Activated T-helper 2 cell treated with anti-CD3 and anti-CD28 coated beads, Interferon-gamma antibody, Interleukin-2, Interleukin-4, amounts not matched to agents 10 μg/mL and 5 μg/mL and 100 μg/mL, durations not matched to agents 14 hours and 24 hours and 36 hours (primary cell): ENCODE results near the gene U2AF2. TPM values are rescaled to one million over a fixed set of nuclear protein-coding genes. Genes with fewer than 3 reads are reported as not detected.

Source experiments
- DNase-seq: peaks from one replicate; pipeline ENCODE4 v3.0.0; 2021; ENCODE audit warnings: low spot score
- H3K27ac Mint-ChIP-seq: one replicate; pipeline ENCODE4 v1.8.0; 2021; ENCODE audit warnings: mixed read lengths
- H3K27me3 Mint-ChIP-seq: one replicate; pipeline ENCODE4 v1.8.0; 2021; ENCODE audit warnings: low read depth, mixed read lengths
- H3K36me3 Mint-ChIP-seq: one replicate; pipeline ENCODE4 v1.8.0; 2021; ENCODE audit warnings: low read depth, mixed read lengths
- H3K4me1 Mint-ChIP-seq: one replicate; pipeline ENCODE4 v1.8.0; 2021; ENCODE audit warnings: low read depth, mixed read lengths
- H3K4me3 Mint-ChIP-seq: one replicate; pipeline ENCODE4 v1.8.0; 2021; ENCODE audit warnings: low read depth, mild to moderate bottlenecking, moderate library complexity, mixed read lengths
- H3K9me3 Mint-ChIP-seq: one replicate; pipeline ENCODE4 v1.8.0; 2021; ENCODE audit warnings: mixed read lengths
- intact Hi-C: fragments of 100-400 bp; cut with micrococcal nuclease; formaldehyde crosslinking; loops from one replicate; pipeline ENCODE4 v1.15.1; 2023
- total RNA-seq: library from RNA; stranded (reverse); gene quantifications from 2 replicates; pipeline ENCODE4 v1.2.3, GENCODE V29; 2022

U2AF2 gene
- total RNA-seq, 1 donor from 2014 or later: 351 TPM

DNA sequence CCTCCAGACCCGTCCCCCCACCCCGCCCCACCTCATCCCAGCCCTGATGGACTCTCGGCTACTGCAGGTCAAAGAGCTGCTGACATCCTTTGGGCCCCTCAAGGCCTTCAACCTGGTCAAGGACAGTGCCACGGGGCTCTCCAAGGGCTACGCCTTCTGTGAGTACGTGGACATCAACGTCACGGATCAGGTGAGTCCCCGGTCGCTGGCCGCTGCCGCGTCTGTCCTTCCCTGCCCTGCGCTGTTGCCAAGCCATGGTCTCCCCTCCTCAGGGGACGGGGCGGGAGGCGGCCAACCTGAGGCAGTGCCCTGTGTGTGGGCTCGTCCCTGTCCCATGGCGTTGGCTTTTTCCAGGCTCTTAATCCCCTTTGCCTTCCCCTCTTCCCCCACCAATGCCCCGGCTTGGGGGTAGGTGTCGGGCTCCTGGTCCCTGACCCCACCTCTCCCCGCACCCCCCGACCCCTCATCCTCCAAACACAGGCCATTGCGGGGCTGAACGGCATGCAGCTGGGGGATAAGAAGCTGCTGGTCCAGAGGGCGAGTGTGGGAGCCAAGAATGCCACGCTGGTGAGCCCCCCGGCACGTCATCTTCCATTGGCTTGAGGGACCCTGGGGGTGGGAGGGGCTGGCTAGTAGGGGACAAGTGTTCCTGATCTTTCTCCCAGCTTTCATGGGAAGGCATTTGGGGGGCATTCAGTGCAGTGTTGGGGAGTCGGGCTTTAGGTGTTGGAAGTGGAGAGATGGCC, 13.9 kb downstream of the U2AF2 start:
- intact Hi-C loops: no loop called here
- Mint-ChIP-seq H3K27me3 (no peaks in the 10 kb centered on the region), H3K27ac (no peak overlapping the region), H3K9me3 (no peaks in the 10 kb centered on the region), H3K4me3 (no peak overlapping the region), H3K4me1 (peaks cover 3% of the 10 kb centered on the region), H3K36me3 (peaks cover 83% of the 10 kb centered on the region)
- no peak for DNase-seq

DNA sequence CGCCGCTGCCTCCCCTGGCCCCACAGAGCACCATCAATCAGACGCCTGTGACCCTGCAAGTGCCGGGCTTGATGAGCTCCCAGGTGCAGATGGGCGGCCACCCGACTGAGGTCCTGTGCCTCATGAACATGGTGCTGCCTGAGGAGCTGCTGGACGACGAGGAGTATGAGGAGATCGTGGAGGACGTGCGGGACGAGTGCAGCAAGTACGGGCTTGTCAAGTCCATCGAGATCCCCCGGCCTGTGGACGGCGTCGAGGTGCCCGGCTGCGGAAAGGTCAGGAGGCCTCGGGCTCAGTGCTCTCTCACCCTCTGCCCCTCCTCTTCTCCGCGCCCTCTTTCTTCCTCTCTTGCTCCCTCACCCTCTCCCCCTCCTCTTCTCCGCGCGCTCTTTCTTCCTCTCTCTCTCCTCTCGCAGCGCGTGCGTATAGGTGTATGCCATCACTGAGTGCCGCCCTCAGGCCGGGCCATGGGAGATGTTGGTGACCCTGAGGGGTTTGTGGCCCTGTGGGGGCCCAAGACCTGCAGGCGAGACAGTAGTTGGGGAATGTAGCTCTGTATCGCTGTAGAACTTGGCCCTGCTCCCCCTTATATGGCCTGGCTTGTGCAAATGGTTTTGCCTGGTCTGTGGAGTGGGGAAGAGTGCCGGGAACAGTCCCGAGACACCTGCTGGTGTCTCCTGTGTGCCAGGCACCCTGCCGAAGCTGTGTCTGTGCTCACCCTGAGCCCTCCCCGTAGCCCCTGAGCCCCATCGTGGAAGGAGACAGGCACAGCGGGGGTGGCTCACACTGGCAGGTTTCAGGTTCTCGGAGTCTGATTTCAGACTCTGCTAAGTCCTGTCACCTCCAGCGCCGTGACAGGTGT, 14.8 kb downstream of the U2AF2 start:
- no peaks in the 10 kb centered on the region for H3K9me3 Mint-ChIP-seq
- no peak overlapping the region for H3K4me3 Mint-ChIP-seq
- peaks cover 81% of the 10 kb centered on the region for H3K36me3 Mint-ChIP-seq
- intact Hi-C loops: no loop called here
- no peak for DNase-seq
- peaks cover 6% of the 10 kb centered on the region for H3K4me1 Mint-ChIP-seq
- no peak overlapping the region for H3K27ac Mint-ChIP-seq
- no peaks in the 10 kb centered on the region for H3K27me3 Mint-ChIP-seq

DNA sequence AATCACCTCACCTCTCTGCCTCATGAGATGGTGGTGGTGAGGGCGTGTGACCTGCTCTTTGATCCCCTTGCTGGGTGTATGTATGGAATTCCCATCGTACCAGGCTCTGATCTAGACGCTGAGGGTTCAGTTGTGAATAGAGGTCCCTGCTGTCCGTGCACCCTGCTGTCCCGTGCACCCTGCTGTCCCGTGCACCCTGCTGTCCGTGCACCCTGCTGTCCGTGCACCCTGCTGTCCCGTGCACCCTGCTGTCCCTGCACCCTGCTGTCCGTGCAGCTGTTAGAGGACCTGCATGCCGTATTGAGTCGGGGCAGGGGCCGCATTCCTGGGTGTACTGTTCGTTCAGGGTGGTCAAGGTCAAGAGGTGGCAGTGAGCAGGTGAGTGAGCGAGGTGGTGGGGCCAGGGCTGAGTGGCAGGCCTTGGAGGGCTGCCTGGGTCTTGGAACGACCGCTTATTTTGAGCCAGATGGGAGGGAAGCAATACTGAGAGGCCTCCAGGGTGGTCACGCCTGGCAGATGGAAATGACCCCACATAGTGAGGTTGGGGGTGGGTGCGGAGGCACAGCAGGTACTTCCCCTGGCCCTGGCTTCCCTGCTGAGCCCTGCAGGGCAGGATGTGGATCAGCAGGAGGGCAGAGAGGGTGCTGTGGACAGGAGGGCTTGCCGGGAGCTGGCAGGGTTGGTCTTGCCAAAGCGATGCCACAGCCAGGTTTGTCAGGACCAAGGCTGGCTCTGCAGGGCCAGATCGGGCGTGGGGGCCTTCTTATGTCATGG, 15.6 kb downstream of the U2AF2 start:
- Mint-ChIP-seq H3K4me1 (peaks cover 7% of the 10 kb centered on the region), H3K27me3 (no peaks in the 10 kb centered on the region), H3K4me3 (no peak overlapping the region), H3K9me3 (no peaks in the 10 kb centered on the region), H3K27ac (peak overlapping the region; percentile 55), H3K36me3 (peaks cover 79% of the 10 kb centered on the region)
- intact Hi-C loops: no loop called here
- DNase-seq: no peak

DNA sequence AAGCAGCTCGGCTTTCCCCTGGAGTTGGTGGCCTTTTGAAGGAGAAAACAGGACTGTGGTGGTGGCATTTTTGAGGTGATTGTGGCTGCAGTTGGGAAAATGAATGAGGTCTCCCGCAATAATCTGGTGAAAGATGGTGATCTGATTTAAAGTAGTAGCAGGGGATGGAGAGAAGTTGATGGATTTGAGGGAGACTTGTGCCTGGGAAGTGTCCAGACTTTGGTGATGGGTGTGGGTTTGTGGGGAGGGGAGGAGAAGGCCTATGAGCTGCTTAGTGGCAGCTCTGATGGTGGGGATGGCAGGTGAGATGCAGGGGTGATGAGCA, 16.2 kb downstream of the U2AF2 start:
- H3K27me3 Mint-ChIP-seq: no peaks in the 10 kb centered on the region
- H3K27ac Mint-ChIP-seq: no peak overlapping the region
- H3K4me1 Mint-ChIP-seq: peaks cover 12% of the 10 kb centered on the region
- no peak for DNase-seq
- intact Hi-C loops: no loop called here
- H3K9me3 Mint-ChIP-seq: no peaks in the 10 kb centered on the region
- peaks cover 78% of the 10 kb centered on the region for H3K36me3 Mint-ChIP-seq
- no peak overlapping the region for H3K4me3 Mint-ChIP-seq

DNA sequence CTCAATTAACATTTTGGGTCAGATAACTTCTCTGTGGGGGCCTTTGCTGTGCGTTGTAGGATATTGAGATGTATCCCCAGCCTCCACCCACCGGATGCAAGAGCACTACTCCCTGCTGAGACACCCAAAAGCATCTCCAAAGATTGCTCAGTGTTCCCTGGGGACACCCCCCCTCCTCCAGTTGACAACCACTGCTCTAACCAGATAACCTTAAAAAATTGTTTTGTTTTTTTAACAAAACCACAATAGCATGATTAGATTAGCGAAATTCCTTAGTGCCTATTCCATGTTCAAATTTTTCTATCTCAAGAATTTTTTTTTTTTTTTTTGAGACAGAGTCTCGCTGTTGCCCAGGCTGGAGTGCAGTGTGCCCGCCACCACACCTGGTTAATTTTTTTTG, 17.6 kb downstream of the U2AF2 start:
- no peaks in the 10 kb centered on the region for H3K27me3 Mint-ChIP-seq
- H3K9me3 Mint-ChIP-seq: no peaks in the 10 kb centered on the region
- H3K4me1 Mint-ChIP-seq: peaks cover 24% of the 10 kb centered on the region
- no peak overlapping the region for H3K4me3 Mint-ChIP-seq
- peaks cover 69% of the 10 kb centered on the region for H3K36me3 Mint-ChIP-seq
- no peak for DNase-seq
- intact Hi-C loops: no loop called here
- H3K27ac Mint-ChIP-seq: no peak overlapping the region

DNA sequence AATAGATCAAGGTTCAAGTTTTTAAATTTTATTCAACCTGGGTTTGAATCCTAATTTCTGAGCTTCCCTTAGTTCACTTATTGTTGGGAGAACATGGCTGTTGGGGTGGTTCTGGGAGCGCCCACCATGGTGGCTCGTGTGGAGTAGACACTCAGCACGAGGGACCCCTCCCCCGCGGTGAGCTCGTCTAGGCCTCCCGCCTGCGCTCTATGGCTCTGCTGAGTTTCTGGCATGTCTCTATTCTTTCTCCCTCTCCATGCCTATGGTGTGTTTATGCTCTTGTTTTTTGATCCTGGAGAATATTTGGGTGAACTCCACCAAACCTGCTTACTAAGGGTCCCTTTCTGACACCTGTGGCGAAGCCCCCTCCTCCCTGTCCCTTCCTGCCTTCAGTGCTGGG, 18.6 kb downstream of the U2AF2 start:
- intact Hi-C loops: no loop called here
- H3K4me1 Mint-ChIP-seq: peaks cover 30% of the 10 kb centered on the region
- peak overlapping the region; percentile 5 for H3K27ac Mint-ChIP-seq
- no peak overlapping the region for H3K4me3 Mint-ChIP-seq
- H3K36me3 Mint-ChIP-seq: peaks cover 68% of the 10 kb centered on the region
- no peaks in the 10 kb centered on the region for H3K9me3 Mint-ChIP-seq
- H3K27me3 Mint-ChIP-seq: no peaks in the 10 kb centered on the region
- no peak for DNase-seq

DNA sequence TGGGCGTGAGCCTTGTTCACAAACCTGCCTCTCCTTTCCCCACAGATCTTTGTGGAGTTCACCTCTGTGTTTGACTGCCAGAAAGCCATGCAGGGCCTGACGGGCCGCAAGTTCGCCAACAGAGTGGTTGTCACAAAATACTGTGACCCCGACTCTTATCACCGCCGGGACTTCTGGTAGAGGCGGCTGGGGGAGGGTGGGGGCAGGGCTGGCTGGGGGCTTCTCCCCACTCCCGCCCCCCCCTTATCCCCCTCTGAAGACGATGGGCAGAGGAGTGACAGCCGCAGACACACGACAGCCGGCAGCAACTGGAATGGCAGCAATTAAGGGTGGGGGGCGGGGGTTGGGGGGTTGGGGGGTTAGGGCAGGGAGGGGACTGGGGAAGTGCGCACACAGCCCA, 19.1 kb downstream of the U2AF2 start:
- intact Hi-C loops: no loop called here
- no peaks in the 10 kb centered on the region for H3K27me3 Mint-ChIP-seq
- no peaks in the 10 kb centered on the region for H3K9me3 Mint-ChIP-seq
- H3K36me3 Mint-ChIP-seq: peaks cover 72% of the 10 kb centered on the region
- H3K4me1 Mint-ChIP-seq: peaks cover 31% of the 10 kb centered on the region
- H3K4me3 Mint-ChIP-seq: no peak overlapping the region
- peak overlapping the region; percentile 5 for H3K27ac Mint-ChIP-seq
- no peak for DNase-seq

DNA sequence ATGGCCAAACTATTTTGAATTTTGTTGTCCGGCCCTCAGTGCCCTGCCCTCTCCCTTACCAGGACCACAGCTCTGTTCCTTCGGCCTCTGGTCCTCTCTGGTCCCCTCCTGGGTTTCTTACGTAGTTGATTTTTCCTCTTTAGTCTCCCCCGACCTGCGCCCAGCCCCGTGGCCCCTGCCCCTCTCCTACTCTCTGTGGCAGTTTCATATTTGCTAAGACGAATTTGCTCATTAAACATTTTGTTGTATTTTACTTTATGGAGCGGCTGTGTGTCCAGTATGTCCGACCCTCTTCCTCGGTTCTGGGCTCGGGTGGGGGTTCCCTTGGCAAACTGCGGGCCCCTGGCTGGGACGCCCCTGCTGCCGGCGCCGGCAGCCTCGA, 19.6 kb downstream of the U2AF2 start:
- H3K9me3 Mint-ChIP-seq: no peaks in the 10 kb centered on the region
- peaks cover 72% of the 10 kb centered on the region for H3K36me3 Mint-ChIP-seq
- no peaks in the 10 kb centered on the region for H3K27me3 Mint-ChIP-seq
- H3K4me3 Mint-ChIP-seq: peak overlapping the region; percentile 61
- H3K4me1 Mint-ChIP-seq: peaks cover 34% of the 10 kb centered on the region
- DNase-seq: no peak
- intact Hi-C loops: no loop called here
- H3K27ac Mint-ChIP-seq: peak overlapping the region; percentile 55

DNA sequence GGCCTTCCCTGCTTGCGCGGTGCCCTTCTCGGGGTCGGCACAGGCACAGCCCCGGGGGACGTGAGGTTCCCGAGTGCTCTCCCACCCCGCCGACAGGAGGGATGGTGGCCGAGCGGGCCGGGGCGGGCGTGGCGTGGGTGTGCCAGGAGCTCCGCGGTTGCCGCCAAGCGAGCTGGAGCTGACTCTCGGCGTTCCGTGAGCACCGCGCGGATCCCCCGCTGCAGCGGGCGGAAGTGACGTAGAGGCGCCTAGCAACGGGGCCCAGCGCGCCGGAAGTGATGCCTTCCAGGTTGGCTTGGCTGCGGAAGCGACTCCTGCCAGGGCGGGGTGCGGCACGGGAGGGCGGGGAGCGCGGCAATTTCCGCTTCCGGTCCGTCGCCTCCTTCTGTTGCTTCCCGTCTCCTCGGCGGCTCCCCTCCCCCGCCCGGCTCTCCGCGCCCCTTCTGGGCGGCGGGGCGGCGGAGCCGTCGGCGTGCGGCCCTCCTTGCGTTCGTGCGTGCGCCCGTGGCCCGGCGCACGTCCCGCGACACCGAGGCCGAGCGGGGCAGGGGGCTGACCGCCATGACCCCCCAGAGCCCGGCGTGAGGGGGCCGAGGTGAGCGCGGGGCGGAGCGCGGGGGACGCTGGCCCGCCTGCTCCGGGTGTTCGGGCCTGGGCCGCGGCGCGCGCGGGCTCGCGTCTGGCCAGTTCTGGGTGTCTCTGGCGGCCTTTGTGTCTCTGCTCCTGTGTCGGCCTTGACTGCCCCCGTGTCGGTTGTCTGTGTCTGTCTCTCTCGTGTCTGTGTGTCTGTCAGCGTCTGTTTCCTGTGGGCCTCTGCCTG, 20.2 kb downstream of the U2AF2 start, which contains the start of gene EPN1:
Gene EPN1, plus strand, starts transcription at position 386 of the 820 bp plus-strand sequence. CDS start 3,402 bp downstream, outside the sequence.
- H3K27me3 Mint-ChIP-seq: no peaks in the 10 kb centered on the region
- H3K4me3 Mint-ChIP-seq: peak within 1 kb of the TSS; percentile 100
- peaks cover 71% of the 10 kb centered on the region for H3K36me3 Mint-ChIP-seq
- peak; percentile 95 for DNase-seq
- intact Hi-C loops: loop anchor here (1.0 to 5.0 kb wide), 2 partner anchors 20 to 33 kb away; partner anchors contain the start of genes U2AF2, ZNF580 and ZNF581
- H3K9me3 Mint-ChIP-seq: no peaks in the 10 kb centered on the region
- peaks cover 37% of the 10 kb centered on the region for H3K4me1 Mint-ChIP-seq
- H3K27ac Mint-ChIP-seq: peak within 1 kb of the TSS; percentile 97

DNA sequence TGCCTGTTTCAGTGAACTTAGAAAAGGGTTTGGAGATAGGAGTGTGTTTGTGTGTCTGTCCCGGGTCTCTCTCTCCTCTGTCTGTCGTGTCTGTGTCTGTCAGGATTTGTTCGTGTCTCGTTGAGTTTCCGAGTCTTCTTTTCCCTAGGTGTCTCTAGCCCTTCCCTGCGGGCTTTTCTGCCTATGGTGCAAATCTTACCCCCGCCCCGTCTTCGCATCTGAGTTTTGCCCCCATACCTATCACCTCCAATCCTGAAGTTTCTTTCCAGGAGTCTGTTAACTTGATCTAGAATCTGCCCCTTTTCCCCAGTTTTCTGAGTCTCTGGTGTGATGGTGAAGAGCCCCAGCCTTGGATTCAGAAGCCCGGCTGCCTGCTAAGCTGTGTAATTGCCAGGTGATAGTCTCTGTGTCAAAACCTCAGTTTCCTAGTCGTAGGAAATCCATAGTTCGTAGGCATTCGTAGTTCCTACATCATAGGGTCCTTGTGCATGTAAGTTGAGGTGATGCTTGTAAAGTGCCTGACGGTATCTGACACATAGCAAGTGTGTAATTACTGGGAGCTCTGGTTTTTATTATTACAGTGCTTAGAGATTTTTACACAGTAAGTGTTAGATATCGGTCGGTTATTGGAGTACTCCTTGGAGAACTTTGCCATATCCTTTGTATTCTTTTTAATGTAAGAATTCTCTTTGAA, 21.0 kb downstream of the U2AF2 start:
- Mint-ChIP-seq H3K27me3 (no peaks in the 10 kb centered on the region), H3K27ac (peak overlapping the region; percentile 97), H3K9me3 (no peaks in the 10 kb centered on the region), H3K4me3 (peak overlapping the region; percentile 100), H3K36me3 (peaks cover 63% of the 10 kb centered on the region), H3K4me1 (peaks cover 37% of the 10 kb centered on the region)
- intact Hi-C loops: loop anchor here (1.0 to 5.0 kb wide), 2 partner anchors 21 to 34 kb away; partner anchors contain the start of genes U2AF2, ZNF580 and ZNF581
- no peak for DNase-seq

DNA sequence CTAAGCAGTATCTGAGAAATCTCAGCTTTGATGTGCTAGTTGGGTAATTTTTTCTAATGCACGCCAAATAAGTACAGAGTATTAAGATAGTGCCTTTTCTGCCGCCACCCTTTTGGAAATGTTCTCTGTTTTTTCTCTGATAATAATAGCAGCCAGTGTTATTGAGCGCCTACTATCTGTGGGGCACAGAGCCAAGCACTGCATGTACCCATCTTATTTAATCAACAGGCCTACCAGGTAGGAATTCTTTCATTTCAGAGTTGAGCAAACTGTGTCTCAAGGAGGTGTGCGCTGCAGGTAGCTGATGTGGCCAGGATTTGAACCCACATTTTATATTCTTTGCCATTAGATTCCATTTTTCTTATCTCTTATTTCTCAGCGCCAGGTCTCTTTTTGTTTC, 21.5 kb downstream of the U2AF2 start:
- intact Hi-C loops: loop anchor here (5.0 kb wide), 1 partner anchor 34 kb away; the partner anchor contains the start of genes ZNF580 and ZNF581
- Mint-ChIP-seq H3K4me3 (peak overlapping the region; percentile 100), H3K9me3 (no peaks in the 10 kb centered on the region), H3K27ac (peak overlapping the region; percentile 23), H3K27me3 (no peaks in the 10 kb centered on the region), H3K4me1 (peaks cover 37% of the 10 kb centered on the region), H3K36me3 (peaks cover 57% of the 10 kb centered on the region)
- no peak for DNase-seq
